Measurements from ENCODE around the gene PLOD3. TPM values are rescaled to one million over a fixed set of nuclear protein-coding genes. Genes with fewer than 3 reads are reported as not detected.

Gene PLOD3
- total RNA-seq, 3 donors from 2014 or later (not counting 1 experiment from before 2014, with no cell fraction given): 41.7 to 54.5 (median 45.0) TPM

GRCh38 chr7:101170617-101171441, 46.6 kb downstream of the PLOD3 start:
- Mint-ChIP-seq H3K36me3 (no peaks in the 10 kb centered on the region), H3K9me3 (no peaks in the 10 kb centered on the region), H3K4me1 (peaks cover 36 to 66% of the 10 kb centered on the region in 2 donors), H3K4me3 (peak overlapping the region; percentile 17), H3K27me3 (ENCODE audit: low read depth in 2 of 2) (peaks cover 78 to 80% of the 10 kb centered on the region in 2 donors), H3K27ac (peak overlapping the region in 1 of 2 donors; percentile 66)
- peak in 1 of 2 donors; percentile 44 for DNase-seq
- Histone ChIP-seq H3K9me3 (ENCODE audit: control insufficient read depth, insufficient read depth, low read length) (peaks cover 6% of the 10 kb centered on the region), H3K4me1 (ENCODE audit: control insufficient read depth, insufficient read depth, low read length) (peaks cover 45% of the 10 kb centered on the region), H3K36me3 (ENCODE audit: control insufficient read depth, insufficient read depth, low read length) (no peaks in the 10 kb centered on the region), H3K27me3 (ENCODE audit: control insufficient read depth, insufficient read depth, low read length) (peaks cover 82% of the 10 kb centered on the region), H3K27ac (ENCODE audit: low read length) (no peak overlapping the region), H3K4me3 (ENCODE audit: low read length) (no peak overlapping the region)
- TF ChIP-seq CTCF (IDR thresholded peaks at IDR 0.05): no peak
- 7% methylated on average over 16 of the region's 17 CpGs for WGBS (ENCODE audit: insufficient coverage)
- no peak for ATAC-seq
- intact Hi-C loops (cut with micrococcal nuclease): no loop called here

- Mint-ChIP-seq H3K27me3 (ENCODE audit: low read depth in 2 of 2) (peaks cover 74 to 77% of the 10 kb centered on the region in 2 donors), H3K36me3 (no peaks in the 10 kb centered on the region), H3K9me3 (no peaks in the 10 kb centered on the region), H3K27ac (peak overlapping the region in 1 of 2 donors; percentile 66), H3K4me3 (peak overlapping the region; percentile 1), H3K4me1 (peaks cover 45 to 74% of the 10 kb centered on the region in 2 donors)
- ATAC-seq (peak; percentile 65 to 74 (median 66)), DNase-seq (peak; percentile 82 to 88)
- intact Hi-C loops (cut with micrococcal nuclease): loop anchor here (1.0 to 2.0 kb wide), 2 partner anchors 26 to 93 kb away; no protein-coding TSS in a partner anchor
- no peaks in the 10 kb centered on the region for H3K36me3 ChIP-seq (ENCODE audit: control insufficient read depth, insufficient read depth, low read length)
- H3K4me3 ChIP-seq (ENCODE audit: low read length): no peak overlapping the region
- no peak overlapping the region for H3K27ac ChIP-seq (ENCODE audit: low read length)
- WGBS (ENCODE audit: insufficient coverage): 2% methylated on average over 32 of the region's 33 CpGs
- peaks cover 9% of the 10 kb centered on the region for H3K9me3 ChIP-seq (ENCODE audit: control insufficient read depth, insufficient read depth, low read length)
- TF ChIP-seq CTCF (IDR thresholded peaks at IDR 0.05): peak; percentile 88
- H3K27me3 ChIP-seq (ENCODE audit: control insufficient read depth, insufficient read depth, low read length): peaks cover 80% of the 10 kb centered on the region
- peaks cover 53% of the 10 kb centered on the region for H3K4me1 ChIP-seq (ENCODE audit: control insufficient read depth, insufficient read depth, low read length)
These were observed 47.4 kb downstream of the PLOD3 start for GRCh38 chr7:101169838-101170551.

- peaks cover 9% of the 10 kb centered on the region for H3K9me3 ChIP-seq (ENCODE audit: control insufficient read depth, insufficient read depth, low read length)
- H3K36me3 ChIP-seq (ENCODE audit: control insufficient read depth, insufficient read depth, low read length): no peaks in the 10 kb centered on the region
- Mint-ChIP-seq H3K4me3 (peak overlapping the region; percentile 1), H3K9me3 (no peaks in the 10 kb centered on the region), H3K27ac (peak overlapping the region; percentile 3 to 66), H3K36me3 (no peaks in the 10 kb centered on the region), H3K4me1 (peaks cover 42 to 76% of the 10 kb centered on the region in 2 donors), H3K27me3 (ENCODE audit: low read depth in 2 of 2) (peaks cover 67 to 70% of the 10 kb centered on the region in 2 donors)
- TF ChIP-seq CTCF (IDR thresholded peaks at IDR 0.05): no peak
- intact Hi-C loops (cut with micrococcal nuclease): loop anchor here (1.0 to 2.0 kb wide), 2 partner anchors 25 to 92 kb away; no protein-coding TSS in a partner anchor
- H3K27ac ChIP-seq (ENCODE audit: low read length): no peak overlapping the region
- no peak overlapping the region for H3K4me3 ChIP-seq (ENCODE audit: low read length)
- no peak for DNase-seq
- ATAC-seq: no peak
- 2% methylated on average over 13 of the region's 18 CpGs for WGBS (ENCODE audit: insufficient coverage)
- H3K4me1 ChIP-seq (ENCODE audit: control insufficient read depth, insufficient read depth, low read length): peaks cover 57% of the 10 kb centered on the region
- peaks cover 84% of the 10 kb centered on the region for H3K27me3 ChIP-seq (ENCODE audit: control insufficient read depth, insufficient read depth, low read length)
These were observed 48.1 kb downstream of the PLOD3 start for GRCh38 chr7:101169110-101169837.
